Muscle of arm (tissue), 12 donors: ENCODE results near the gene SETX. TPM values are rescaled to one million over a fixed set of nuclear protein-coding genes. Genes with fewer than 3 reads are reported as not detected.

ENCODE experiments used
- DNase-seq: peaks from one replicate; pipeline ENCODE4 v3.0.0-alpha.2; 2013
- polyA plus RNA-seq, 12 donors: library from polyadenylated mRNA; unstranded; fragments of 120-200 nt; gene quantifications; one replicate each; pipeline ENCODE4 v1.2.1, GENCODE V29; 2013; ENCODE audit not compliant: insufficient read length in 12 of 12

Gene SETX
- polyA plus RNA-seq, 12 donors = 23.1 to 44.5 (median 31.9) TPM; not detected in 1

DNA sequence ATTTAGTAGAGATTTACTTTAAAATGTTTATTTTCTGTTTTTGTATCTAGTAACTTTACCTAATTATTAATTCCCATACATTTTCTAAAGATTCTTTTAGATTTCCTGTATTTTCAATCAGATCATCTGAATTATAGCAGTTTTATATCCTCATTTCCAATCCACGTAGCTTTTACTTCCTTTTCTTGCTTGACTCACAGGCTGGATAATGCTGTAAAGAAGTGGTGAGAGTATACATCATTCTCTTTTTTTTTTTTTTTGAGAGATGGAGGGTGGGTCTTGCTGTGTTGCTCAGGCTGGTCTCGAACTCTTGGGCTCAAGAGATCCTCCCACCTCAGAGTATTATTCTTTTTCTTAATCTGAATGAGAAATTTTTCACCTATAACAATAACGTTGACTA is 11.2 kb upstream of the SETX start:
- no peak for DNase-seq

DNA sequence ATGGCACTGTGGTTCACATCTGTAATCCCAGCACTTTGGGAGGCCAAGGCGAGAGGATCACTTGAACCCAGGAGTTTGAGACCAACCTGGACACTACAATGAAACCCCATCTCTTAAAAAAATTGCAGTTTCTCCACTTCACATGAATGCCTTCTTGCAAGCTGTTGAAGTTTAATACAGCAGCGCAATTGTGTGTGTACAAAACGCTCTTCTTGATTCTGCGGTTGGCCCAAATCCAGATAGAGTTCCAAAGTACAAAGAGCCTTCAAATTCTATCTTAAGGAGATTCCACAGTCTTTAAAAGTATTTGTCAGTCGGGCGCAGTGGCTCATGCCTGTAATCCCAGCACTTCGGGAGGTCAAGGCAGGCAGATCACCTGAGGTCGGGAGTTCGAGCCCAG is 9.3 kb upstream of the SETX start:
- no peak for DNase-seq

- no peak for DNase-seq
Measured at GRCh38 chr9:132357764-132358163, 3.0 kb upstream of the SETX start.

DNA sequence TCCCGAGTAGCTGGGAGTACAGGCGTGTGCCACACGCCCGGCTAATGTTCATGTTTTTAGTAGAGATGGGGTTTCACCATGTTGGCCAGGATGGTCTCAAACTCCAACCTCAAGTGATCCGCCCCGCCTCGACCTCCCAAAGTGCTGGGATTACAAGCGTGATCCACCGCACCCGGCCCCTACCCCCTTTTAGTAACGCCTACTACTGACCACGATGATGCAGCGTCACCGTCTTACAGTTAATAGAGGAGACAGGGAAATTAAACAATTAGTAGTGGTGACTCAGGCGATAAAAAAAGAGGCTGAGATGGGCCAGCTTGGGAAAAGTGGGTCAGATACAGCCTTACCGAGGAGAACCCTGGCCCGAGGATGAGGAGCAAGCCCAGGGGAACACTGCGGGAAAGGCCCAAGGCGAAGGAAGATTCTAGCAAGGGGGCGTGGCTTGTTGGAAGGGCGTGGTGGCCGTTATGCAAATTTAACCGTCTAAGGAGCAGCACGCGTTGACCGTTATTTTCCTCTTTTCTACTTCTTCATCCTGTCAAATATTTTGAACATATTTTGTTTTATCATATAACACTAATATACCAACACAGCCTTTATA is 1.6 kb upstream of the SETX start:
- no peak for DNase-seq

- no peak for DNase-seq
Measured at GRCh38 chr9:132351404-132352045, 3.3 kb downstream of the SETX start.

- no peak for DNase-seq
Measured at GRCh38 chr9:132350861-132351315, 3.9 kb downstream of the SETX start.

DNA sequence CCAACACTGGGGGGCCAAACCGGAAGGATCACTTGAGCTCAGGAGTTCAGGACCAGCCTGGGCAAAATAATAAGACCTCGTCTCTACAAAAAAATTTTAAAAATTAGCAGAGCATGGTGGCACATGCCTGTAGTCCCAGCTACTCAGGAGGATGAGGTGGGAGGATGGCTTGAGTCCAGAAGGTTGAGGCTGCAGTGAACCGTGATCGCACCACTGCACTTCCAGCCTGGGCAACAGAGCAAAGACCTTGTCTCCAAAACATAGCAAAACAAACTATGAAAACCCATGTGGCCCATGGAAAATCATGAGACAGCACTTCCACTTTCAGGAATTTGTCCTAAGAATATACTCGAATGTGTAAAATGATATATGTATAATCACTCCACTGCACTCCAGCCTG is 6.1 kb downstream of the SETX start:
- DNase-seq = no peak

GRCh38 chr9:132346177-132346576 is 8.6 kb downstream of the SETX start:
- no peak for DNase-seq

GRCh38 chr9:132341177-132341840 is 13.5 kb downstream of the SETX start:
- no peak for DNase-seq

DNA sequence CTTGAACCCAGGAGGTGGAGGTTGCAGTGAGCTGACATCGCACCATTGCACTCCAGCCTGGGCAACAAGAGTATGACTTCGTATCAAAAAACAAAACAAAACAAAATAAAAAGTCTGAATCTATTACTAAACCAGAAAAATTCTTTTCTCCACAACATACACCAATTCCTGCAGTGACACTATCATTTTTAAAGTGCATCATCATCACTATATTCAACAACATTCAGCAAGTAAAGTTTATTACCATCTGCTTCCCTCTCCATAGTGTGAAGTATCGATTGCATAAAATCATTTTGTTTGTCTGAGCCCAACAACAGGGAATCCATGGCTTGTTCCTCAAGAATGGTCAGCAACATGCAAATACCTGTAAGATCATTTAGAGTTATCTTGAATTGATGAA is 20.4 kb downstream of the SETX start:
- DNase-seq = no peak

DNA sequence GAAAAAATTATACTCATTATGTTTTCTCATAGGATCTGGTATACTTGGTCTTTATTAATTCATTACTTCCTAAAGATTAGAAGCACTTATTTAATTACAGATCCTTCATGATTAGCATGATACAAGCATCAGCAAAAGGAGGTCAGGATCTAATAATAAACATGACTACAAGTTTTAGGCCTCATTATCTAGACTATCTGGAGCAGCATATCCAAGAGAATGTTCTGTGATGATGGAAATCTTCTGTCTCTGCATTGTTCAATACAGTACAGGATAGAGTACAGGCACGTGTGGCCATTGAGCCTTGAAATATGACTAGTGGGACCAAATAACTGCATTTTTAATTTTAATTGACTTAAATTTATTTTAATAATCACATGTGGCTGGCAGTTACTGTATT is 21.2 kb downstream of the SETX start:
- no peak for DNase-seq

DNA sequence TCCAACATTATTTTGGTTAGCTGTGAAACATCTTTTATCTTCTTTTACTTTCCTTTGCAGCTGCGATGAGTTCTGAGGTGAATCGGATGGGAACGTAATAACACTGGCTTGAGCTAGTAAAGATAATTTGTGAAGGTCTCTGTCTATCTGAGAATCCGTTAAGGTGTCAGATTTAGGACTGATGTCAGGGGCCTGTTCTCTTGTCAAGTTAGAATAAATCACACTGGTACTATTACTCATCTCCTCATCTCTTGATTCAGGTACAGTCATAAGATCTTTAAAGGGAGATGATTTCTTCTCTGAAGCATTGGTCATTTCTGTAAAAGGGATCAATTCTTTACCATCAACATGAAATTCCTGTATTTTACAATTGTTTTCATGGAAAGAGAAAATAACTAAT is 26.2 kb downstream of the SETX start:
- DNase-seq = no peak

DNA sequence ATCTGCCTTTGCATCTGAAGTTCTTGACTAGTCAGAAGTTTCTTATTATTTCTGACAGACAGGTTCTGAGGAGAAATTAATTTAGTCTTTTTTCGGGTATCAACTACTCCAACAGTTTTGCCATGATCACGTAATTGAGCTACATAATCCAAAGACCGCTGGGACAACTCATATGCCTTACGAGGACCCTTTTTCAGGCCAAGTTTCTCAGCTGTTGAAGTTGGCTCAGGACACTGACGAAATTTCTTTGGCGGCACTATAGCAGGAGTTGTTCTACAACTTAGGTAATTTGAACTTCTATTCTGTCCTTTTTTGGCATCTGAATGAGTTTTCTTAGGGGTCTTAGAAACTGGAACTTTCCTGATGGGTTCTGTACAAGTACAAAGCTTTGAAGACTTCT is 27.2 kb downstream of the SETX start:
- DNase-seq = peak; percentile 9

DNA sequence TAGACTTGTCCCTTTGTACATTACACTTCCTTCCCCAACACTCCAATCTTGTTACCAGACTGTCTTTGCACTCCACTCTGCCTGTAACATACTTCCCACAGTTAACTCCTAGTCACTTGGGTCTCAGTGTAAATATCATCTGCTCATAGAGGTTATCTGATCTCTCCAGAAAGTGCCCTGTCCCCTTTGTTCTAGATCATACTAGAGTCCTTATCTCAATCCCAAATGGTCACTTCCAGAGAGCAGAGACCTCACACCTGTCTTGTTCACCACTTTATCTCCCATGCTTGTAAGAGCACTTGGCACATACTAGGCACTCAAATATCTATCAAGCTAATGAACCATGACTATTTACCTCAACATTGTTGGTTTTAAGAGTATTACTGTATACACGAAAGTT is 30.4 kb downstream of the SETX start:
- DNase-seq = no peak

DNA sequence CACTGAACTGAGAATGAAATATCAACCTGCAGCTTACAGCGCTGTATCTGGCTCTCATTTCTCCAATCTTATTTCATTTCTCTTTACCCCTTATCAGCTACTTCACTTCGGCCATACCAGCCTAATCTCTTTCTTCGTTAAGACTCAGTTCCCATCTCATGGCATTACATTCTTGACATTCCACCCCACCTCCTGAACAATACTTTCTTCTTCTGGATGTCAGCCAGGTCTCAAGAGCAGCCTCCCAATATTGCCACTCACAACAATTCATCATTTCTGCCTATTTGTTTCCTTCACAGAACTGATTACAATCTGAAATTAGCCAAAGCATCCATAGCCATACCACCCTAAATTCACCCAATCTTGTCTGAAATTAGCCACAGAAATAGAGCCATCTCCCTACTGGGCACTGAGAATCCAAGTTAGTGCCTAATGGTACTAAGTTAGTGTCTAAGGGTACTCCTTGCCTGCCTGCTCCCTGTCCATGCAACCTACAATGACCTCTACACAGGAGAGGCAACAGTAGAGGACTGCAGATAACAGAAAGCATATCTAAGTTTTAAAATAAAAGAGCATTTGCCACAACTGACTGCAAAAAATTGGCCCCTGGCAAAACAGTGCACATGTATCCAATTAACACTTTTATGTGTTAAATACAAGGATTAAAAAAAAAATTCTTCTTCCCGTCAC is 35.2 kb downstream of the SETX start:
- no peak for DNase-seq

- DNase-seq = no peak
Measured at GRCh38 chr9:132312873-132313272, 41.9 kb downstream of the SETX start.

DNA sequence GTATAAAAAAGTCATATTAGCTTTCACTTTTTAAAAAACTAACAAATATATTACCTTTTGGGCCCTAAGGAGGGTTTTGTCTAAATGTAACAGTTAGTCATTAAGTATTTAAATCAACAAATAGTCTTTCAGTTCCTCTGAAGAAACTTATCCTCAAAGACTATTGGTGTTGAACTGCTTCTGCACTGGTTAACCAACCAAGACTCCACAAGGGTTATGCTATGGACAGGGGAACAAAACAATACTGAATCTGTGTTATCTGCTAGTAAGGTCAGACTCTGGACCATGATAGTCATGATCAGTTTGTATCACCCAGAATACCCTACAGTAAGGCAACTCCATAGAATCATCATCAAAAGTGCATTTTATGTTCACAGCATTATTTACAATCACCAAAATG is 42.4 kb downstream of the SETX start:
- DNase-seq = no peak

GRCh38 chr9:132311978-132312377 is 42.8 kb downstream of the SETX start:
- no peak for DNase-seq

DNA sequence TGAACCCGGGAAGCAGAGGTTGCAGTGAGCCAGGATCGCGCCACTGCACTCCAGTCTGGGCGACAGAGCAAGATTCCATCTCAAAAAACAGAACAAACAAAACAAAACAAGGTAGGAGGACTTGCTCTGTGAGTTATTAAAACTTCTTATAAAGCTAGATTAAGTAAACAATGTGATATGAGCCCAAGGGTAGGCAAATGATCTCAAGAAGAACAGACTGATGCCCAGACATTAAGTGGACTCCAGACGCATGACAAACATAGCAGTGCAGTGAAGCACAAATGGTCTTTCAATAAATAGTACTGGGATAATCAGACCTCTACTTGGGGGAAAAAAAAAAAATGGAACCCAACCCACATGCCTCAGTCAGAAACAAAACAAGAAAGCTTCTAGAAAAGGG is 45.7 kb downstream of the SETX start:
- DNase-seq = no peak

GRCh38 chr9:132301521-132301920 is 53.3 kb downstream of the SETX start:
- DNase-seq = no peak

GRCh38 chr9:132299221-132299620 is 55.6 kb downstream of the SETX start:
- DNase-seq = peak; percentile 54

- no peak for DNase-seq
Measured at GRCh38 chr9:132295181-132295580, 59.6 kb downstream of the SETX start.
